CD1c-positive myeloid dendritic cell (primary cell): ENCODE data around the gene POLE4.

Experiments
- DNase-seq: peaks from one replicate; pipeline ENCODE4 v3.0.0-alpha.2; 2016; ENCODE audit errors: extremely low spot score

The POLE4 gene

GRCh38 chr2:74985978-74986609, 27.7 kb downstream of the POLE4 start:
- DNase-seq: no peak

GRCh38 chr2:74991977-74992376, 33.5 kb downstream of the POLE4 start:
- DNase-seq: no peak

- DNase-seq: no peak
Observed at GRCh38 chr2:74999468-74999867, 41.0 kb downstream of the POLE4 start.

- no peak for DNase-seq
Observed at GRCh38 chr2:75002007-75002406, 43.6 kb downstream of the POLE4 start.

GRCh38 chr2:75003276-75003675, 44.8 kb downstream of the POLE4 start:
- DNase-seq: no peak

- DNase-seq: no peak
Observed at GRCh38 chr2:75003773-75004172, 45.3 kb downstream of the POLE4 start.

- DNase-seq: no peak
Observed at GRCh38 chr2:75006041-75006440, 47.6 kb downstream of the POLE4 start.

- DNase-seq: no peak
Observed at GRCh38 chr2:75007061-75007460, 48.6 kb downstream of the POLE4 start.

GRCh38 chr2:75007819-75008218, 49.4 kb downstream of the POLE4 start:
- no peak for DNase-seq

- no peak for DNase-seq
Observed at GRCh38 chr2:75010571-75010970, 52.1 kb downstream of the POLE4 start.

- no peak for DNase-seq
Observed at GRCh38 chr2:75012080-75012479, 53.6 kb downstream of the POLE4 start.

- peak; percentile 78 for DNase-seq
Observed at GRCh38 chr2:75018162-75018561, 59.7 kb downstream of the POLE4 start.
